Kasumi-1 (cell line): Measurements from ENCODE around the gene FHIT.

Source experiments
- DNase-seq, 2 experiments: peaks; one replicate each; lab custom pipeline; 2025; lab: John Stamatoyannopoulos, UW

FHIT gene

GRCh38 chr3:60160822-60161748 is 1090.2 kb downstream of the FHIT start:
- no peak for DNase-seq

- no peak for DNase-seq
Measured at GRCh38 chr3:60160111-60160821, 1091.0 kb downstream of the FHIT start.

- DNase-seq: no peak
Measured at GRCh38 chr3:60158035-60158434, 1093.2 kb downstream of the FHIT start.

GRCh38 chr3:60154011-60154410 is 1097.2 kb downstream of the FHIT start:
- no peak for DNase-seq

GRCh38 chr3:60153221-60153999 is 1097.8 kb downstream of the FHIT start:
- DNase-seq: no peak

GRCh38 chr3:60149501-60149900 is 1101.8 kb downstream of the FHIT start:
- no peak for DNase-seq

- no peak for DNase-seq
Measured at GRCh38 chr3:60147249-60147950, 1103.9 kb downstream of the FHIT start.

- DNase-seq: no peak
Measured at GRCh38 chr3:60146121-60146520, 1105.1 kb downstream of the FHIT start.

GRCh38 chr3:60144071-60144470 is 1107.2 kb downstream of the FHIT start:
- no peak for DNase-seq

GRCh38 chr3:60142009-60142408 is 1109.2 kb downstream of the FHIT start:
- DNase-seq: no peak

GRCh38 chr3:60140160-60140559 is 1111.1 kb downstream of the FHIT start:
- no peak for DNase-seq

- DNase-seq: no peak
Measured at GRCh38 chr3:60136601-60137000, 1114.7 kb downstream of the FHIT start.

- no peak for DNase-seq
Measured at GRCh38 chr3:60135474-60135873, 1115.8 kb downstream of the FHIT start.

- peak; percentile 22 to 25 for DNase-seq
Measured at GRCh38 chr3:60133269-60134162, 1117.7 kb downstream of the FHIT start.

GRCh38 chr3:60131618-60132017 is 1119.6 kb downstream of the FHIT start:
- DNase-seq: no peak

GRCh38 chr3:60126511-60127304 is 1124.5 kb downstream of the FHIT start:
- DNase-seq: no peak

GRCh38 chr3:60125686-60126085 is 1125.6 kb downstream of the FHIT start:
- no peak for DNase-seq

GRCh38 chr3:60120245-60120644 is 1131.0 kb downstream of the FHIT start:
- no peak for DNase-seq

GRCh38 chr3:60114191-60114590 is 1137.1 kb downstream of the FHIT start:
- no peak for DNase-seq

- DNase-seq: no peak
Measured at GRCh38 chr3:60107275-60107674, 1144.0 kb downstream of the FHIT start.
